Caco-2 (cell line): ENCODE results near the gene PIH1D1. TPM values are rescaled to one million over a fixed set of nuclear protein-coding genes. Genes with fewer than 3 reads are reported as not detected.

Experiments used
- BruUV-seq: library from RNA; stranded (reverse); fragments of 400-500 nt; replicated peaks from 2 replicates; lab custom pipeline; 2021; lab: Mats Ljungman, UMichigan
- CTCF ChIA-PET: fragments of 300-600 bp; sonication (Branson Sonifier 250); formaldehyde crosslinking; loops from one replicate; lab custom pipeline; 2022; ENCODE audit warnings: antibody characterized with exemption; lab: Charles Lee
- POLR2A ChIA-PET: fragments of 300-600 bp; sonication (Branson Sonifier 250); formaldehyde crosslinking; loops from one replicate; lab custom pipeline; 2022; ENCODE audit warnings: antibody characterized with exemption; lab: Charles Lee
- DNase-seq, 2 experiments: peaks; one replicate each; pipeline versions ENCODE4 v3.0.0 to v3.0.0-alpha.2; 2020 to 2022
- H3K27me3 ChIP-seq: replicated peaks from 2 replicates; pipeline ENCODE4 v1.6.0; 2011; ENCODE audit warnings: low read length; ENCODE audit not compliant: control insufficient read depth, insufficient read depth
- H3K36me3 ChIP-seq: 2 replicates; pipeline ENCODE4 v1.5.1; 2011; ENCODE audit warnings: low read length; ENCODE audit not compliant: control insufficient read depth, insufficient read depth
- H3K4me1 ChIP-seq: fragments of 250-450 bp; sonication (Bioruptor Pico); 2 replicates; pipeline ENCODE4 v1.5.1; 2020; ENCODE audit warnings: mild to moderate bottlenecking
- H3K4me3 ChIP-seq: 2 replicates; pipeline ENCODE4 v1.5.1; 2011; ENCODE audit warnings: low read depth, mild to moderate bottlenecking, control low read depth, low read length
- H3K9me3 ChIP-seq: fragments of 250-450 bp; sonication (Bioruptor Pico); 2 replicates; pipeline ENCODE4 v1.5.1; 2020; ENCODE audit warnings: mild to moderate bottlenecking, moderate library complexity
- H3K27ac Mint-ChIP-seq: one replicate; pipeline ENCODE4 v1.8.0; 2022; ENCODE audit warnings: mixed read lengths; ENCODE audit not compliant: unreplicated experiment
- H3K27me3 Mint-ChIP-seq: one replicate; pipeline ENCODE4 v1.8.0; 2022; ENCODE audit warnings: mixed read lengths; ENCODE audit not compliant: insufficient read depth, unreplicated experiment
- H3K36me3 Mint-ChIP-seq: one replicate; pipeline ENCODE4 v1.8.0; 2022; ENCODE audit warnings: mild to moderate bottlenecking, mixed read lengths; ENCODE audit not compliant: insufficient read depth, unreplicated experiment
- H3K4me1 Mint-ChIP-seq: one replicate; pipeline ENCODE4 v1.8.0; 2022; ENCODE audit warnings: low read depth, mixed read lengths; ENCODE audit not compliant: unreplicated experiment
- H3K4me3 Mint-ChIP-seq: one replicate; pipeline ENCODE4 v1.8.0; 2022; ENCODE audit warnings: mild to moderate bottlenecking, moderate library complexity, mixed read lengths; ENCODE audit not compliant: unreplicated experiment
- H3K9me3 Mint-ChIP-seq: one replicate; pipeline ENCODE4 v1.8.0; 2022; ENCODE audit warnings: mixed read lengths; ENCODE audit not compliant: unreplicated experiment
- intact Hi-C: fragments of 100-400 bp; cut with micrococcal nuclease; formaldehyde crosslinking; loops from one replicate; pipeline ENCODE4 v1.10.0; 2022; ENCODE audit not compliant: unreplicated experiment
- total RNA-seq: library from RNA; stranded (reverse); gene quantifications from 2 replicates; pipeline ENCODE4 v1.2.3, GENCODE V29; 2022
- TF ChIP-seq, protein P1 (sequence below), 2 experiments: fragments of 200-600 bp in 1 of 2; IDR thresholded peaks; 1 replicate in 1 of 2; 2 replicates in 1 of 2; pipeline versions ENCODE4 v1.5.1 to v1.8.0; 2011 to 2022; ENCODE audit warnings: antibody characterized with exemption in 1 of 2, control low read depth in 1 of 2, inconsistent platforms in 1 of 2, low read depth in 1 of 2, low read length in 1 of 2, mild to moderate bottlenecking in 1 of 2, moderate library complexity in 1 of 2; ENCODE audit not compliant: insufficient read depth in 1 of 2, severe bottlenecking in 1 of 2, unreplicated experiment in 1 of 2

The PIH1D1 gene
- total RNA-seq, 1 experiment from 2014 or later: 150 TPM

DNA sequence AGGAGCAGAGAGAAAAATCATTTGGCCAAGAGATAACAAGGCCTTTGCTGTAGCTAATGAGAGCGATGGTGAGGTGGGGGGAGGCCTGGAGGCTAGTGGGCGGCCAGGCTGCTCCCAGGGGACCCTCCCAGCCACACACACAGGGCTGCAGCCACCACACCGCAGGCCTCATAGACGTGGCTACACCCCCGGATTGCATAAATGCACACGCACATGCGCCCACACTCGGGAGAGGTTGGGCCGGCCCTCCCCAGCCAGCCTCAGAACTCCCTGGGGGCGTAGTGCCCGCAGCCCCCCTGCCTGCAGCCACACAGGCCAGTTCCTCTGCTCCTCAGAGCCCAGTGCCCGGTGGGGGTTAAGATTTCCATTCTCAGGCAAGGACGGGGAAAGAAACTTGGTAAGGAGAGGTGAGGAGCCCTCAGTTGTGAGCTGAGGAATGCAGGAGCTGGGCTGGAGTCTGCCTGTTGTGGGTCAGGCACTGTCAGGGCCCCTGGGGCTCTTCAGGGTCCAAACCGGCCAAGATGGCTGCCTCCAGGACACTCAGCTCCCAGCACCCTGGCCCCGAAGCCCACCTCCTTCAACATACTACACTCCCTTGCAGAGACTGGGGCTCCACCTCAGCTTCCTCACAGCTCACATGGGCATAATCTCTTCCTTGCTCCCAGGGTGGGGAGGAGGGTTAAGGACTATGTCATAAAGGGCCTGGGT lies 36.4 kb downstream of the PIH1D1 start:
- Mint-ChIP-seq H3K27ac (no peak overlapping the region), H3K4me3 (no peak overlapping the region), H3K4me1 (no peaks in the 10 kb centered on the region), H3K36me3 (no peaks in the 10 kb centered on the region), H3K9me3 (no peaks in the 10 kb centered on the region), H3K27me3 (peaks cover 20% of the 10 kb centered on the region)
- POLR2A ChIA-PET: no interaction called here
- no peak for DNase-seq
- no TSS peak for BruUV-seq
- no peak overlapping the region for H3K4me3 ChIP-seq
- TF ChIP-seq, protein P1, sequence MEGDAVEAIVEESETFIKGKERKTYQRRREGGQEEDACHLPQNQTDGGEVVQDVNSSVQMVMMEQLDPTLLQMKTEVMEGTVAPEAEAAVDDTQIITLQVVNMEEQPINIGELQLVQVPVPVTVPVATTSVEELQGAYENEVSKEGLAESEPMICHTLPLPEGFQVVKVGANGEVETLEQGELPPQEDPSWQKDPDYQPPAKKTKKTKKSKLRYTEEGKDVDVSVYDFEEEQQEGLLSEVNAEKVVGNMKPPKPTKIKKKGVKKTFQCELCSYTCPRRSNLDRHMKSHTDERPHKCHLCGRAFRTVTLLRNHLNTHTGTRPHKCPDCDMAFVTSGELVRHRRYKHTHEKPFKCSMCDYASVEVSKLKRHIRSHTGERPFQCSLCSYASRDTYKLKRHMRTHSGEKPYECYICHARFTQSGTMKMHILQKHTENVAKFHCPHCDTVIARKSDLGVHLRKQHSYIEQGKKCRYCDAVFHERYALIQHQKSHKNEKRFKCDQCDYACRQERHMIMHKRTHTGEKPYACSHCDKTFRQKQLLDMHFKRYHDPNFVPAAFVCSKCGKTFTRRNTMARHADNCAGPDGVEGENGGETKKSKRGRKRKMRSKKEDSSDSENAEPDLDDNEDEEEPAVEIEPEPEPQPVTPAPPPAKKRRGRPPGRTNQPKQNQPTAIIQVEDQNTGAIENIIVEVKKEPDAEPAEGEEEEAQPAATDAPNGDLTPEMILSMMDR (IDR thresholded peaks at IDR 0.05; ENCODE audit: insufficient read depth in 1 of 2, low read depth in 1 of 2, low read length in 1 of 2, severe bottlenecking in 1 of 2, unreplicated experiment in 1 of 2): no peak
- no peaks in the 10 kb centered on the region for H3K9me3 ChIP-seq
- no peaks in the 10 kb centered on the region for H3K27me3 ChIP-seq
- intact Hi-C loops: no loop called here
- H3K4me1 ChIP-seq: no peaks in the 10 kb centered on the region
- CTCF ChIA-PET: no interaction called here
- H3K36me3 ChIP-seq: no peaks in the 10 kb centered on the region

DNA sequence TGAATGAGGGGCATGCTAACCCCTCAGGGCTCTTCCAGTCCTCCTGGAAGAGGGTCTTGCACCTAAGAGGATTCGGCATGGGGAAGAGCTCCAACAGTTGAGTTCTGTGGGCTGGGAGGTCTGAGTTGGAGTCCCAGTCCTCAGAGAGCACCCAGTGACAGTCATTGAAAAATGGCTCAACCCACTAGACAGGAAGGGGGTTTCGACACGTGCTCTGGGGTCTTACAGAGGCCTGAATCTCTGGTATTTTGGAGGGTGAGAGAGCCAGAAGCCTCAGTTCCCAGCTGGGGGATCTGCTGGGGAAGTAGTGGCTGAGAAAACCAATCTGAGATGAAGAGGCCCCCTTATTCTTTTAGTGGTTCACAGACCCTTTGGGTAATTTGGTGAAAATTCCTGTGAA lies 37.4 kb downstream of the PIH1D1 start:
- DNase-seq: no peak
- ChIA-PET CTCF (no interaction called here), POLR2A (no interaction called here)
- Mint-ChIP-seq H3K27me3 (peaks cover 11% of the 10 kb centered on the region), H3K36me3 (no peaks in the 10 kb centered on the region), H3K9me3 (no peaks in the 10 kb centered on the region), H3K27ac (no peak overlapping the region), H3K4me1 (no peaks in the 10 kb centered on the region), H3K4me3 (no peak overlapping the region)
- H3K9me3 ChIP-seq: no peaks in the 10 kb centered on the region
- no peaks in the 10 kb centered on the region for H3K27me3 ChIP-seq
- H3K36me3 ChIP-seq: no peaks in the 10 kb centered on the region
- H3K4me1 ChIP-seq: no peaks in the 10 kb centered on the region
- no peak overlapping the region for H3K4me3 ChIP-seq
- intact Hi-C loops: no loop called here
- no TSS peak for BruUV-seq
- TF ChIP-seq, protein P1 (IDR thresholded peaks at IDR 0.05; ENCODE audit: insufficient read depth in 1 of 2, low read depth in 1 of 2, low read length in 1 of 2, severe bottlenecking in 1 of 2, unreplicated experiment in 1 of 2): no peak

DNA sequence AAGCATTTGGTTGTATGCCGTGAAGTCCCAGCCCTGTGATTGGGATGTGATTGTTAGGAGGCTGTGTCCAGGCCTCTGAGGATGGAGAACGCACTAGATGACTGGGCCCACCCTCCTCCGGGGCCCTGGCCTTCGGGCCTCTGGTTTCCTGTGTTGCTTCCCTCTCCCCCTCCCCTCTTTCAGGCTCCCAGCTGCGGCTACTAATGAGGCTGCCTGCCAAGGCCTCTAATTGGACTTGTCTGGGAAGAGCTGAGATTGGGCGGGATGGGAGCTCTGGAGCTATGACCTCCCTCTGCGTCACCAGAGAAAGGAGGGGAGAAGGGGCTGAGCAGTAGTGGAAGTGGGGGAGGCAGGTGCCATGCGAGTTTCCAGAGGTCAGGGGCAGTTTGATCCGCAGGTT lies 38.3 kb downstream of the PIH1D1 start:
- H3K36me3 Mint-ChIP-seq: no peaks in the 10 kb centered on the region
- DNase-seq: no peak
- Histone ChIP-seq H3K36me3 (no peaks in the 10 kb centered on the region), H3K27me3 (no peaks in the 10 kb centered on the region), H3K4me3 (no peak overlapping the region), H3K9me3 (no peaks in the 10 kb centered on the region), H3K4me1 (no peaks in the 10 kb centered on the region)
- no peaks in the 10 kb centered on the region for H3K9me3 Mint-ChIP-seq
- H3K27ac Mint-ChIP-seq: no peak overlapping the region
- POLR2A ChIA-PET: no interaction called here
- H3K4me3 Mint-ChIP-seq: no peak overlapping the region
- TF ChIP-seq, protein P1 (IDR thresholded peaks at IDR 0.05; ENCODE audit: insufficient read depth in 1 of 2, low read depth in 1 of 2, low read length in 1 of 2, severe bottlenecking in 1 of 2, unreplicated experiment in 1 of 2): no peak
- H3K4me1 Mint-ChIP-seq: no peaks in the 10 kb centered on the region
- peaks cover 9% of the 10 kb centered on the region for H3K27me3 Mint-ChIP-seq
- CTCF ChIA-PET: interaction anchor here (0.5 to 0.6 kb wide), 2 partner anchors 29 to 320 kb away, joined by 4 to 6 read pairs; no protein-coding TSS in a partner anchor
- BruUV-seq: no TSS peak
- intact Hi-C loops: no loop called here
